Lower lobe of right lung (tissue), 2 donors: ENCODE measurements around the gene GPR25. TPM values are rescaled to one million over a fixed set of nuclear protein-coding genes. Genes with fewer than 3 reads are reported as not detected.

Experiments
- ATAC-seq, 2 donors: fragments of 200-7000 bp; cut with Tn5 transposase; one replicate each; pipeline ENCODE4 v1.9.1; 2020 to 2022; ENCODE audit warnings: mild to moderate bottlenecking in 2 of 2, moderate library complexity in 2 of 2
- DNase-seq: peaks from one replicate; pipeline ENCODE4 v3.0.0-alpha.2; 2020
- H3K27ac ChIP-seq: fragments of 200-600 bp; one replicate; pipeline ENCODE4 v1.8.0; 2022
- H3K27me3 ChIP-seq: fragments of 200-600 bp; one replicate; pipeline ENCODE4 v1.8.0; 2022; ENCODE audit warnings: low read depth
- H3K36me3 ChIP-seq: fragments of 200-600 bp; one replicate; pipeline ENCODE4 v1.8.0; 2022; ENCODE audit warnings: mild to moderate bottlenecking
- H3K4me1 ChIP-seq: fragments of 200-600 bp; one replicate; pipeline ENCODE4 v1.8.0; 2022
- H3K4me3 ChIP-seq: fragments of 200-600 bp; one replicate; pipeline ENCODE4 v1.8.0; 2022; ENCODE audit warnings: mild to moderate bottlenecking
- H3K9me3 ChIP-seq: fragments of 200-600 bp; one replicate; pipeline ENCODE4 v1.8.0; 2022
- intact Hi-C: fragments of 100-400 bp; cut with DNase I; formaldehyde crosslinking; loops from one replicate; pipeline ENCODE4 v1.11.0; 2022
- total RNA-seq: library from RNA; stranded (reverse); fragmentation: NEBNext Ultra II Directional; extraction: Animal tissue kit (Norgen Biotek cat#: 25700); gene quantifications from one replicate; pipeline ENCODE4 v1.2.1, GENCODE V29; 2021
- TF ChIP-seq, protein P1 (sequence below): fragments of 200-600 bp; IDR thresholded peaks from one replicate; pipeline ENCODE4 v1.8.0; 2022; ENCODE audit warnings: antibody characterized with exemption, mild to moderate bottlenecking
- donor health status: DM: no; HTN: yes; CAD: no; lungs with severe emphysema.

GPR25 gene
- total RNA-seq, 1 donor from 2014 or later = 0.62 TPM

DNA sequence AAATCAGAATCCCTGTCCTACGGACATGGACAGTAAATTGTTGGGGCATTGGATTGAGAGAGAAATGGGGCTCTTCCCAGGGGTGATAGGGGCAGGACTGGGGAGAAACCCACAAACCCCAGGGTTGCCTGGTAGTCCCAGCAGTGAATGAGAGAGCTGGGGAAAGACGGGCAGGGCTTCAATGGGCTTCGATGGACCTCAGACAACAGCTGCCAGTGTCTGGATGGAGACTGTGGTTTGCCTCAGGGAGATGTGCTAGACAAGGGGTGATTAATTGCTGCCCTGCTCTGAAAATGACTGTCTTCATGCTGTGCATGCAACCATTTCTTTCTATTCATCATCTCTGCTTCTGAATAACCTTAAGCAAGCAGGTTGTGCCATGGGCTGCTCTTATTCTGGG, 7.4 kb downstream of the GPR25 start:
- ATAC-seq (no peak), DNase-seq (no peak)
- peaks cover 13% of the 10 kb centered on the region for H3K27me3 ChIP-seq
- H3K36me3 ChIP-seq = no peaks in the 10 kb centered on the region
- no peaks in the 10 kb centered on the region for H3K9me3 ChIP-seq
- TF ChIP-seq, protein P1, sequence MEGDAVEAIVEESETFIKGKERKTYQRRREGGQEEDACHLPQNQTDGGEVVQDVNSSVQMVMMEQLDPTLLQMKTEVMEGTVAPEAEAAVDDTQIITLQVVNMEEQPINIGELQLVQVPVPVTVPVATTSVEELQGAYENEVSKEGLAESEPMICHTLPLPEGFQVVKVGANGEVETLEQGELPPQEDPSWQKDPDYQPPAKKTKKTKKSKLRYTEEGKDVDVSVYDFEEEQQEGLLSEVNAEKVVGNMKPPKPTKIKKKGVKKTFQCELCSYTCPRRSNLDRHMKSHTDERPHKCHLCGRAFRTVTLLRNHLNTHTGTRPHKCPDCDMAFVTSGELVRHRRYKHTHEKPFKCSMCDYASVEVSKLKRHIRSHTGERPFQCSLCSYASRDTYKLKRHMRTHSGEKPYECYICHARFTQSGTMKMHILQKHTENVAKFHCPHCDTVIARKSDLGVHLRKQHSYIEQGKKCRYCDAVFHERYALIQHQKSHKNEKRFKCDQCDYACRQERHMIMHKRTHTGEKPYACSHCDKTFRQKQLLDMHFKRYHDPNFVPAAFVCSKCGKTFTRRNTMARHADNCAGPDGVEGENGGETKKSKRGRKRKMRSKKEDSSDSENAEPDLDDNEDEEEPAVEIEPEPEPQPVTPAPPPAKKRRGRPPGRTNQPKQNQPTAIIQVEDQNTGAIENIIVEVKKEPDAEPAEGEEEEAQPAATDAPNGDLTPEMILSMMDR = no peak
- intact Hi-C loops = no loop called here
- H3K4me1 ChIP-seq = no peaks in the 10 kb centered on the region
- H3K27ac ChIP-seq = no peak overlapping the region
- H3K4me3 ChIP-seq = no peak overlapping the region

DNA sequence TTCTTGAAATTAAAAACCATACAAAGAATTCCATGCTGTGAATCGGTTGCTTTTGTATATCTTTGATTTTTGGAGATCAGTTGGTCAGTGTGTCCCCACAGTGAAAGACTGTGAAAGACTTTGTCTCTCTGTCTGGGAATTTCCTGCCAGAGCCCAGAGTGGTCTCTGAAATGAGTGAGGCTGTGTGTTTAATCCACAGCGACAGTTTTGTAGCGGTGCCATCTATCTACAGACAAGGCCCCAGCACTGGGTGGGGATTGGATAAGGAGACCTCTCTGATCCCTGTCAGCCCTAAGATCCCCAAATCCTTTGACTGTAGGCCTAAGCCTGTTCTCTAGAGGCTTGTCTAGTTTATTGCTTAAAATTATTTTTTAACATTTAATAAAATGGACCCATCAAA, 10.3 kb downstream of the GPR25 start:
- DNase-seq = no peak
- no peaks in the 10 kb centered on the region for H3K27me3 ChIP-seq
- intact Hi-C loops = no loop called here
- H3K4me3 ChIP-seq = no peak overlapping the region
- H3K36me3 ChIP-seq = no peaks in the 10 kb centered on the region
- H3K4me1 ChIP-seq = no peaks in the 10 kb centered on the region
- TF ChIP-seq, protein P1 = no peak
- ATAC-seq = no peak
- no peaks in the 10 kb centered on the region for H3K9me3 ChIP-seq
- no peak overlapping the region for H3K27ac ChIP-seq

DNA sequence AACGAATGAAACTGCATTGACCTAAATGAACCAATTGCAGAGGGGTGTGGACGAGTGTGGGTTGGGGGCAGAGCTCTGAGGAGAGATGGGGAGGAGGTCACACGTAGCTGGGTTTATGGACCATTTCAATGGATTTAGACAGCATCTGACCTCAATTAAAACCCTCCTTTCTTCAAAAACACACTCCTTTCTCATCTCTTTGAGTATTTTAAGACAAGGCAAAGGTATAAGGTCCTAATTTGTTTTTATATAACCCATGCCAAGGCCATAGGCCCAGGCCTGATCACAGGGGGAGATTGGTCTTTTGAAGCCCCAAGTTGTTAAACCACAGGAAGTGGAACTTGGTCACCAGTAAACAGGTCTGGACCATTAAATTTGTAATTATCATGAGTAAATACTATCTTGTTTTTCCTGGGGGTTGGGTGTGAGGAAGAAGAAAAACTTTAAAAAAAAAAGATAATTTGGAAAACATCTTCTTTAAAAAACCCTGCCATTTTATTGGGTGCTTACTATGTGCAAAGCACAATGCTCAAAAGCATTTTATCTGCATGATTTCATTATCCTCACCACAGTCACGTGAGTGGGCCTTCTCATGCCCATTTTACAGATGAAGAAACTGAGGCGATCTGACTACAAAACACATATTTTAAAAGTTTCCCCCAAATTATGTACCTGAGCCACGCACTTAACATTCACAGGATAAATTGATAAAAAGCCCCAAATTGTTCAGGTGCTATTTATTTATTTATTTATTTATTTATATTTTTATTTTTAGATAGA, 13.0 kb downstream of the GPR25 start:
- Histone ChIP-seq H3K9me3 (no peaks in the 10 kb centered on the region), H3K4me3 (no peak overlapping the region), H3K27me3 (peaks cover 9% of the 10 kb centered on the region), H3K4me1 (peaks cover 1% of the 10 kb centered on the region), H3K36me3 (no peaks in the 10 kb centered on the region), H3K27ac (no peak overlapping the region)
- TF ChIP-seq, protein P1 = no peak
- intact Hi-C loops = no loop called here
- DNase-seq = no peak
- no peak for ATAC-seq

DNA sequence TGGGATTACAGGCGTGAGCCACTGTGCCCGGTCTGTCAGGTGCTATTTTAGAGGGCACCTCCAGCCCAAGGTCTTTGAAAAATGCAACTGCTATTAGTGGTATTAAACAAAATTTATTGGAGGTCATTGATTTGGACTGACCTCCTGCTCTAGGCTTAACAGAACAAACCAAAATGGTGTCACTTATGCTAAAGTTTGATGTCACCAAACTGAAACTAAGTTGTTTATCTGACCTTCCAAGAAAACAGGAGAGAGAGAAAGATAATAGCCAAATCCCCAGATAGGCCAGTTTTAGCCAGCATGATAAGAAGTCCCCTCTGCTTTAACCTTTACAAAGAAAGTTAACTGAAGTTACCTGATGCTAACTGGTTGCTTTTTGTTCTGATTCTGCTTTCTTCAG, 13.8 kb downstream of the GPR25 start:
- TF ChIP-seq, protein P1 = no peak
- no peaks in the 10 kb centered on the region for H3K9me3 ChIP-seq
- no peak overlapping the region for H3K4me3 ChIP-seq
- H3K4me1 ChIP-seq = peaks cover 9% of the 10 kb centered on the region
- intact Hi-C loops = no loop called here
- H3K27me3 ChIP-seq = peaks cover 17% of the 10 kb centered on the region
- H3K27ac ChIP-seq = no peak overlapping the region
- DNase-seq (no peak), ATAC-seq (no peak)
- no peaks in the 10 kb centered on the region for H3K36me3 ChIP-seq

DNA sequence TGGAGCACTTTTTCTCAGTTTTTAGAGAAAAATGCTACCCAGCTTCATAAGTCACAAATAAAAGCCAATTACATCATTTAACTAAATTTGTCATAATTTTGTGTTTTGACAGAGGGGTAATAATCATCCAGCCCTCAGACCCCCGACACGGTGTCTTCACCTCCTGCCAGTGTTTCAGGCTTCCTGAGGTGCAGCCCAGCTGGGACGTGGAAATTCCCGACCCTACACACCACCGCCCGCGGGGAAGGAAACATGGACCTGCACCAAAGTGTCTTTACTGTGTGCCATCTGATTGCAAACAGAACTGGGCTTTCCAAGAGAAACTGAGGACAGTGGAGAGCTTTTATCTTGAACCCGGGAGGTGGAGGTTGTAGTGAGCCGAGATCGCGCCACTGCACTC, 14.3 kb downstream of the GPR25 start:
- no peak overlapping the region for H3K27ac ChIP-seq
- no peak for DNase-seq
- H3K4me3 ChIP-seq = no peak overlapping the region

More for the DNA sequence above, 14.3 kb downstream of the GPR25 start:
- no peak for ATAC-seq
- TF ChIP-seq, protein P1 = no peak
- peaks cover 20% of the 10 kb centered on the region for H3K27me3 ChIP-seq
- peaks cover 14% of the 10 kb centered on the region for H3K4me1 ChIP-seq
- intact Hi-C loops = no loop called here
- no peaks in the 10 kb centered on the region for H3K36me3 ChIP-seq
- H3K9me3 ChIP-seq = no peaks in the 10 kb centered on the region
